GM12892 (cell line): ENCODE measurements around the gene MTHFD1L.

Experiments
- POLR2A ChIP-seq: IDR thresholded peaks from 2 replicates; pipeline ENCODE4 v1.6.1; 2011; ENCODE audit warnings: low read depth, low read length, control low read depth
- POLR2AphosphoS5 ChIP-seq: IDR thresholded peaks from 2 replicates; pipeline ENCODE4 v1.6.1; 2011; ENCODE audit warnings: low read depth, low read length, control low read depth

- no peak for TF ChIP-seq POLR2A
- no peak for TF ChIP-seq POLR2AphosphoS5
Measured at GRCh38 chr6:150831577-150831976, 33.9 kb upstream of the MTHFD1L start.
